HepG2 (cell line): ENCODE measurements around the gene SIGLEC1. TPM values are rescaled to one million over a fixed set of nuclear protein-coding genes. Genes with fewer than 3 reads are reported as not detected.

Source experiments
- CBX1 ChIP-seq: IDR thresholded peaks from one replicate; pipeline ENCODE4 v1.6.1; 2016; ENCODE audit warnings: antibody characterized with exemption, low read depth
- CREB3 ChIP-seq: sonication (generic); formaldehyde crosslinking; IDR thresholded peaks from 2 replicates; pipeline ENCODE4 v1.5.0; 2020; ENCODE audit warnings: missing genetic modification reagents
- FOXJ3 ChIP-seq: sonication (generic); formaldehyde crosslinking; IDR thresholded peaks from 2 replicates; pipeline ENCODE4 v1.4.0; 2020; ENCODE audit warnings: missing genetic modification reagents, mild to moderate bottlenecking, borderline replicate concordance
- GATAD2A ChIP-seq: IDR thresholded peaks from 2 replicates; pipeline ENCODE4 v1.6.1; 2016
- GLI4 ChIP-seq: sonication (generic); formaldehyde crosslinking; IDR thresholded peaks from 2 replicates; pipeline ENCODE4 v1.5.1; 2020; ENCODE audit warnings: missing genetic modification reagents, mild to moderate bottlenecking, moderate library complexity, borderline replicate concordance
- GLMP ChIP-seq: sonication (generic); formaldehyde crosslinking; IDR thresholded peaks from 2 replicates; pipeline ENCODE4 v1.9.0; 2021; ENCODE audit warnings: missing genetic modification reagents, mild to moderate bottlenecking, borderline replicate concordance
- HOMEZ ChIP-seq: IDR thresholded peaks from 2 replicates; pipeline ENCODE4 v1.6.1; 2016; ENCODE audit warnings: low read depth
- ISL2 ChIP-seq: sonication (generic); formaldehyde crosslinking; IDR thresholded peaks from 2 replicates; pipeline ENCODE4 v1.5.0; 2020; ENCODE audit warnings: missing genetic modification reagents
- MBNL3 ChIP-seq: fragments of 250-450 bp; sonication (Bioruptor Pico); conservative IDR thresholded peaks from 2 replicates; pipeline ENCODE4 v1.8.0; 2022; ENCODE audit warnings: mild to moderate bottlenecking, inconsistent platforms
- RFXAP ChIP-seq: sonication (generic); formaldehyde crosslinking; IDR thresholded peaks from 2 replicates; pipeline ENCODE4 v1.4.0; 2020; ENCODE audit warnings: missing genetic modification reagents, borderline replicate concordance
- TBL1XR1 ChIP-seq: fragments of 150-350 bp; IDR thresholded peaks from 2 replicates; pipeline ENCODE4 v1.6.1; 2014; ENCODE audit warnings: borderline replicate concordance, low read length; ENCODE audit not compliant: partially characterized antibody
- TRAFD1 ChIP-seq: sonication (generic); formaldehyde crosslinking; IDR thresholded peaks from 2 replicates; pipeline ENCODE4 v1.5.1; 2020; ENCODE audit warnings: missing genetic modification reagents, mild to moderate bottlenecking, borderline replicate concordance
- WIZ ChIP-seq: sonication (generic); formaldehyde crosslinking; IDR thresholded peaks from 2 replicates; pipeline ENCODE4 v1.5.1; 2020; ENCODE audit warnings: mild to moderate bottlenecking, missing genetic modification reagents
- ZBTB39 ChIP-seq: sonication (generic); formaldehyde crosslinking; IDR thresholded peaks from 2 replicates; pipeline ENCODE4 v1.5.0; 2020; ENCODE audit warnings: missing genetic modification reagents
- ZMAT3 ChIP-seq: sonication (generic); formaldehyde crosslinking; conservative IDR thresholded peaks from 2 replicates; pipeline ENCODE4 v1.7.0; 2021; ENCODE audit warnings: missing genetic modification reagents
- ZNF264 ChIP-seq: sonication (generic); formaldehyde crosslinking; IDR thresholded peaks from 2 replicates; pipeline ENCODE4 v1.4.0; 2020; ENCODE audit warnings: missing genetic modification reagents
- ZNF567 ChIP-seq: sonication (generic); formaldehyde crosslinking; IDR thresholded peaks from 2 replicates; pipeline ENCODE4 v1.8.1; 2023; ENCODE audit warnings: mild to moderate bottlenecking, missing genetic modification reagents, borderline replicate concordance
- ZNF572 ChIP-seq: sonication (generic); formaldehyde crosslinking; IDR thresholded peaks from 2 replicates; pipeline ENCODE4 v1.5.1; 2020; ENCODE audit warnings: mild to moderate bottlenecking, missing genetic modification reagents
- ZNF746 ChIP-seq: sonication (generic); formaldehyde crosslinking; IDR thresholded peaks from 2 replicates; pipeline ENCODE4 v1.8.0; 2022; ENCODE audit warnings: mild to moderate bottlenecking, missing genetic modification reagents
- ZSCAN9 ChIP-seq: IDR thresholded peaks from 2 replicates; pipeline ENCODE4 v1.6.1; 2016; ENCODE audit warnings: borderline replicate concordance
- polyA plus RNA-seq, 8 experiments: library from polyadenylated mRNA; depleted of rRNA in 3 of 8; stranded (reverse) in 7 of 8; unstranded in 1 of 8; fragments of >200 nt; fragmentation: Illumina TruSeq in 4 of 8; extraction: Trizol in 4 of 8; gene quantifications; 2 replicates each; pipeline versions ENCODE4 v1.2.1 to v1.2.3, GENCODE V29; 2011 to 2016; ENCODE audit warnings: low read depth in 4 of 8, missing spikeins in 1 of 8, mixed read lengths in 1 of 8; ENCODE audit not compliant: insufficient read depth in 1 of 8
- total RNA-seq, 5 experiments: library from RNA; depleted of rRNA; stranded (reverse); fragments of >200 nt; fragmentation: Illumina TruSeq; extraction: Trizol; gene quantifications; 2 replicates each; pipeline ENCODE4 v1.2.3, GENCODE V29; 2016; ENCODE audit warnings: low read depth in 1 of 5

Gene SIGLEC1
- total and polyA plus RNA-seq, 2 of the 13 experiments (the other 11 are each of a cell fraction or from before 2014, with no cell fraction given): 0.01 TPM; not detected in 1

GRCh38 chr20:3749689-3750531, 37.5 kb upstream of the SIGLEC1 start (continued):
- TF ChIP-seq ZBTB39 (CRISPR knock-in tag): peak; percentile 86; the same call in 1 of the 2 replicates
- 0 out of 2 replicates have a peak, but pooled peaks have one; percentile 28 for TF ChIP-seq HOMEZ (CRISPR knock-in tag)
- no peak for TF ChIP-seq GLMP
- no peak for TF ChIP-seq CREB3 (CRISPR knock-in tag)
- no peak for TF ChIP-seq MBNL3 (CRISPR knock-in tag)
- TF ChIP-seq GLI4 (CRISPR knock-in tag): no peak
- no peak; the same call in 1 of the 2 replicates for TF ChIP-seq ZNF264 (CRISPR knock-in tag)
- no peak for TF ChIP-seq ZMAT3 (CRISPR knock-in tag)
- peak; percentile 93 for TF ChIP-seq ZNF572
- TF ChIP-seq WIZ: peak; percentile 72; the same call in 1 of the 2 replicates
- no peak for TF ChIP-seq GATAD2A (CRISPR knock-in tag)
- no peak for TF ChIP-seq FOXJ3 (CRISPR knock-in tag)
- no peak for TF ChIP-seq TRAFD1 (CRISPR knock-in tag)
- peak; percentile 85; the same call in 1 of the 2 replicates for TF ChIP-seq RFXAP (CRISPR knock-in tag)
- TF ChIP-seq TBL1XR1: no peak
- TF ChIP-seq ZNF567: no peak
- no peak for TF ChIP-seq ISL2 (CRISPR knock-in tag)
- TF ChIP-seq CBX1: peak; percentile 35
- TF ChIP-seq ZNF746 (CRISPR knock-in tag): no peak
- TF ChIP-seq ZSCAN9 (CRISPR knock-in tag): no peak
